Immature natural killer cell (primary cell): ENCODE data around the gene B3GNT3. TPM values are rescaled to one million over a fixed set of nuclear protein-coding genes. Genes with fewer than 3 reads are reported as not detected.

ENCODE experiments used
- DNase-seq, 3 donors: peaks; one replicate each; pipeline ENCODE4 v3.0.0; 2022; ENCODE audit warnings: mixed read lengths in 1 of 3
- H3K27ac Mint-ChIP-seq, 6 donors: one replicate each; pipeline ENCODE4 v1.8.0; 2020; ENCODE audit warnings: mixed read lengths in 6 of 6, mild to moderate bottlenecking in 5 of 6, inconsistent platforms in 4 of 6, moderate library complexity in 3 of 6
- H3K27me3 Mint-ChIP-seq, 3 donors: one replicate each; pipeline ENCODE4 v1.8.0; 2020 to 2021; ENCODE audit warnings: low read depth in 3 of 3, mild to moderate bottlenecking in 3 of 3, mixed read lengths in 3 of 3, moderate library complexity in 3 of 3, inconsistent platforms in 1 of 3
- H3K36me3 Mint-ChIP-seq, 3 donors: one replicate each; pipeline ENCODE4 v1.8.0; 2020; ENCODE audit warnings: mixed read lengths in 3 of 3, inconsistent platforms in 2 of 3, mild to moderate bottlenecking in 2 of 3
- H3K4me1 Mint-ChIP-seq, 2 donors: one replicate each; pipeline ENCODE4 v1.8.0; 2020; ENCODE audit warnings: inconsistent platforms in 2 of 2, mild to moderate bottlenecking in 2 of 2, mixed read lengths in 2 of 2, moderate library complexity in 1 of 2
- H3K4me3 Mint-ChIP-seq, 5 donors: one replicate each; pipeline ENCODE4 v1.8.0; 2020; ENCODE audit warnings: mild to moderate bottlenecking in 5 of 5, mixed read lengths in 5 of 5, inconsistent platforms in 3 of 5, moderate library complexity in 3 of 5
- H3K9me3 Mint-ChIP-seq, 6 donors: one replicate each; pipeline ENCODE4 v1.8.0; 2020; ENCODE audit warnings: mild to moderate bottlenecking in 6 of 6, mixed read lengths in 6 of 6, inconsistent platforms in 4 of 6, moderate library complexity in 3 of 6
- polyA plus RNA-seq, 3 donors: library from polyadenylated mRNA; unstranded; fragments of 300-500 nt; fragmentation: Illumina TruSeq; gene quantifications; one replicate each; pipeline ENCODE4 v1.2.3, GENCODE V29; 2021

B3GNT3 gene
- polyA plus RNA-seq, 3 donors from 2014 or later = not detected

DNA sequence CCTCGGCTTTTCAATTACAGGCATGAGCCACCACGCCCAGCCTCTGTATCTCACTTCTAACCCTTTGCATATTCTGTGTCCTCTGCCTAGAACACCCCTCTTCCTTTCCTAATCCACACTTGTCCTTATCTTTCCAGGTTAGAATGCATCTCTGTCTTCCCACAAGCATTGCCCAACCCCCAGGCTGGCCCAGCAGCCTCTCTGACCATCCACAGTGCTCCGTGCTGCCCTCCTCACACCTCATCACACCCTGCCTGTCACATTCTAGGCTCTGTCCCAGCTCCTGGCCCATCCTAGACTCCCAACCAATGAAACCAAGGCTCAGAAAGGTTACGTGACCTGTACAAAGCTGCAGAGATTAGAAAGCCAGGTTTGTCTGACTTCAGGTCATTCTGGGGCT, 41.6 kb downstream of the B3GNT3 start:
- H3K4me3 Mint-ChIP-seq = no peak overlapping the region
- peaks cover 12 to 49% (median 26%) of the 10 kb centered on the region in 3 donors for H3K36me3 Mint-ChIP-seq
- peaks cover 0 to 3% (median 2%) of the 10 kb centered on the region in 3 donors for H3K27me3 Mint-ChIP-seq

DNA sequence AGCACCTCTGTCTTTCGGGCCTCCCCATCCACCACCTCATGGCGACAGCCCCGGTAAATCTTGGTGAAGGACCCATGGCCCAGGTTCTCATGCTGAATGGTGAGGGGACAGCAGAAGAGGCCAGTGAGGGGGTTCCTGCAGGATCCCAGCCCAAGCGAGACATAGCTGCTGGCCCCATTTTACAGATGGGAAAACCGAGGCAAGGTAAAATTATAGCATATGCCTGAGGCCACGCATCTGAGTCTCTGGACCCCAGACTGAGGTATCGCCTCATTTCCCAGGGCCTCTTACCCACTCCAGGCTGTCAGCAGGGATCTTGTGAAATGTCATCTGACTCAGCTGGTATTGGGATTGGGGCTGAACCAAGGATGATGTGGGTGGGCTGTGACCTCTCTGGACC, 43.0 kb downstream of the B3GNT3 start:
- no peaks in the 10 kb centered on the region for H3K9me3 Mint-ChIP-seq
- H3K36me3 Mint-ChIP-seq = peaks cover 9 to 41% (median 26%) of the 10 kb centered on the region in 3 donors
- peaks cover 0 to 2% (median 1%) of the 10 kb centered on the region in 3 donors for H3K27me3 Mint-ChIP-seq
- no peak overlapping the region for H3K27ac Mint-ChIP-seq
- no peak overlapping the region for H3K4me3 Mint-ChIP-seq
- peaks cover 10 to 11% of the 10 kb centered on the region in 2 donors for H3K4me1 Mint-ChIP-seq
- DNase-seq = no peak

More for the DNA sequence above, 41.6 kb downstream of the B3GNT3 start:
- Mint-ChIP-seq H3K4me1 (peaks cover 10 to 11% of the 10 kb centered on the region in 2 donors), H3K27ac (peak overlapping the region in 5 of 6 donors; percentile 15 to 91 (median 49)), H3K9me3 (no peaks in the 10 kb centered on the region)
- DNase-seq = no peak

DNA sequence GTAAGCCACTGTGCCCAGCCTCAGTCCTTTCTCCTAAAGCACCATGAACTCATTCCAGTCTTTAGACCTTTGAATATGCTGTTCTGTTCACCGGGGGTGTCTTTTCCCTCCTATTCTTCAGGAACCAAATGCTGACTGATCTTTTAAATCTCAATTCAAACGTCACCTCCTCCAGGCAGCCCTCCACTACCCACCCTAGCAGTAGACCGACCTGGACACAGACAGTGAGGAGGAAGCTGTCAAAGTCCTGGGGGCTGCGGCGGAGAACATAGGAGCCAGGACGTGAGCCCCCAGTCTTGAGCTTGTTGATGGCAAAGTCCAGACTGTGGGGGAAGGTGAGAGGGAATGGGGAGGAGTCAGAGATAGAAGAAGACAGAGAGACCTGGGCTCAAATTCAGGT, 45.1 kb downstream of the B3GNT3 start:
- Mint-ChIP-seq H3K4me3 (no peak overlapping the region), H3K36me3 (peaks cover 7 to 45% (median 26%) of the 10 kb centered on the region in 3 donors), H3K4me1 (peaks cover 23 to 27% of the 10 kb centered on the region in 2 donors), H3K27me3 (peaks cover 0 to 1% (median 0%) of the 10 kb centered on the region in 3 donors), H3K9me3 (no peaks in the 10 kb centered on the region), H3K27ac (peak overlapping the region in 3 of 6 donors; percentile 12 to 64 (median 40))
- no peak for DNase-seq

DNA sequence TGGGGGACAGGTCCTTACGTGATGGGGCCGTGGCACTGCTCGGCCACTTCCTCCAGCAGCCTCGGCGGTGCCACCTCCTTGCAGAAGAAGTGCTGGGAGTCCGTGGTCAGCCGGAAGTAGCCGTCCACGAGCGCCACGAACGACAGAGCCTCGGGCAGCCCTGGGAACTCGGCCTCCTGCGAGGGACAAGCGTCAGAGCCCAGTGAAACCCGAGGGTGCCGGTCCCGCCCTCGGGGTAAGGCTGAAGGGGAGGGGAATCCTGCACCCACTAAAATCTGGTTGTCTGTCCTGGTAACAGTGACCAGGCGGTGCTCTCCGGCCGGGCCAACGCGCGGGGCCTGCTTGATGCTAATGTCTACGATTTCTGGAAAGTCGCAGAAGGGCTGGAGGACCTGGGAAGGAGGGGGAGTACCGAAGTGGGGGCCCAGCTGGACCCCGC, 46.5 kb downstream of the B3GNT3 start:
- peaks cover 27 to 31% of the 10 kb centered on the region in 2 donors for H3K4me1 Mint-ChIP-seq
- H3K36me3 Mint-ChIP-seq = peaks cover 0 to 34% (median 15%) of the 10 kb centered on the region in 3 donors
- H3K27ac Mint-ChIP-seq = peak overlapping the region in 1 of 6 donors; percentile 64
- DNase-seq = no peak
- H3K27me3 Mint-ChIP-seq = peaks cover under 1 to 2% (median 2%) of the 10 kb centered on the region in 3 donors
- H3K4me3 Mint-ChIP-seq = no peak overlapping the region
- no peaks in the 10 kb centered on the region for H3K9me3 Mint-ChIP-seq

DNA sequence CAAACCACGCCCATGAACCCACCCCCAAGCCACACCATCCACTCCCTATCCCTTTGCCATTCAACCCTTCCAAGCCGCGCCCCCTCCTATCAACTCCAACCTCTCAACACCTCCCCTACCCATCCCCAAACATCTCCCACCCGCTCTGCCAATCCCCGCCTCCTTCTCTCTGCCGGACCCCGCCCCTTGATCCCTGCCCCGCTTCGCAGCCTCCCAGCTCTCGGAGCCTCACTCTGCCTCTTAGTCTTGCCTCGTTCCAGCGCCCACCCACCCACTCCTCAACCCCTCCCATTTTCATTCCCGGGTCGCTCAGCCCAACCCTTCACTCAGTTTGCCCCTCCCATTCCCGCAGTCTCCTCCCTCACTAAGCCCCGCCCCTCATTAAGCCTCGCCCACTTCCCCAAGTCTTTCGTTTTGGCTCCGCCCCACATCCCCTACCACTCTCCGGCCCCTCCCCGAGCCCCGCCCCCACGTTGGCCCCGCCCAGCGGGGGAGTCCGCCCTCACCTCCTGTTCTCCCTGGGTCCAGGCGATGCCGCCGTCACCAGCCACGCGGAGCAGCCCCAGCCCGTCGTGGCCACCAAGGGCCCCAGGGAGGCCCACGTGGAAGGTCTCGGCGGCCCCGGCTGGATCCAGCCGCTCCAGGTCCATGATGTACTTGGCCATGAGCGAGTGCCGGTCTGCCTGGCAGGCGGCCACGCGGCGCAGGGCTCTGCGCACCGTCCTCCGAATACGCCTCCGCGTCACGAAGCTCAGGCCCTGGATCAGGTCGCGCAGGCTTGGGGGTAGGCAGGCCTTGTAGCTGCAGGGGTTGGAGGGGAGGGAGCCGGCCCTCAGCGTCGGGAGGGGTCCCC, 47.1 kb downstream of the B3GNT3 start:
- no peaks in the 10 kb centered on the region for H3K9me3 Mint-ChIP-seq
- H3K4me1 Mint-ChIP-seq = peaks cover 33 to 35% of the 10 kb centered on the region in 2 donors
- DNase-seq = peak in 1 of 3 donors; percentile 22
- peak overlapping the region in 1 of 6 donors; percentile 64 for H3K27ac Mint-ChIP-seq
- H3K27me3 Mint-ChIP-seq = peaks cover 2 to 5% (median 3%) of the 10 kb centered on the region in 3 donors
- H3K4me3 Mint-ChIP-seq = no peak overlapping the region
- peaks cover 0 to 29% (median 11%) of the 10 kb centered on the region in 3 donors for H3K36me3 Mint-ChIP-seq

DNA sequence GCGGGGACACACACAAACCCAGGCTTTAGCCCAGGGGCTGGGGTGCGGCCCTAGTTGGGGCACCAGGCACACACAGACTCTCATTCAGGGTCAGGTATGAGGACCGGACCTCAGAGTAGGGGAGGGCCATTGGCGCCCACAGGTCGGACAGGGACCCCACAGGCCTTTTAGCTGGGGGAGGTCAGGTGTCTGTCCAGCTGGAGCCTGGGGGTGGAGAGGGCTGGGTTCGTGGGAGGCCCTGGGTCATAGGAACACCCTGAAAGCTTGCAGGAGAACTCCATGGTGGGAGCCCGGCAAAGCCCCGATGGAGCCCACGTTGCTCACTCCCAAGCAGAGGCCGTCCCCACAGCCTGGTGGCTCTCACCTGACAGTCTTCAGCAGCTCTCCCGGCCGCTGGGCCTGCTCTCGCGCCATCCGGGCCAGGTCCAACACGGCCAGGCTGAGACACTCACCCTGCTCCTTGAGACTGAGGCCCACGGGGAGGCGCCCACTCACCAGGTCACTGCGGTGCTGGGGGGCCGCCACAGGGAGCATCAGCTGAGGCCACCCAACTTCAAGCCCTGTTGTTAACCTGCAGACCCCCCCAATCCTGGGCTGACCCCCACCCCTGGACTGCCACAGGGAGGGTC, 47.8 kb downstream of the B3GNT3 start:
- no peak overlapping the region for H3K27ac Mint-ChIP-seq
- H3K27me3 Mint-ChIP-seq = peaks cover 3 to 11% (median 8%) of the 10 kb centered on the region in 3 donors
- no peaks in the 10 kb centered on the region for H3K9me3 Mint-ChIP-seq
- H3K4me3 Mint-ChIP-seq = no peak overlapping the region
- DNase-seq = no peak
- H3K36me3 Mint-ChIP-seq = peaks cover 0 to 28% (median 8%) of the 10 kb centered on the region in 3 donors
- peaks cover 34 to 37% of the 10 kb centered on the region in 2 donors for H3K4me1 Mint-ChIP-seq

DNA sequence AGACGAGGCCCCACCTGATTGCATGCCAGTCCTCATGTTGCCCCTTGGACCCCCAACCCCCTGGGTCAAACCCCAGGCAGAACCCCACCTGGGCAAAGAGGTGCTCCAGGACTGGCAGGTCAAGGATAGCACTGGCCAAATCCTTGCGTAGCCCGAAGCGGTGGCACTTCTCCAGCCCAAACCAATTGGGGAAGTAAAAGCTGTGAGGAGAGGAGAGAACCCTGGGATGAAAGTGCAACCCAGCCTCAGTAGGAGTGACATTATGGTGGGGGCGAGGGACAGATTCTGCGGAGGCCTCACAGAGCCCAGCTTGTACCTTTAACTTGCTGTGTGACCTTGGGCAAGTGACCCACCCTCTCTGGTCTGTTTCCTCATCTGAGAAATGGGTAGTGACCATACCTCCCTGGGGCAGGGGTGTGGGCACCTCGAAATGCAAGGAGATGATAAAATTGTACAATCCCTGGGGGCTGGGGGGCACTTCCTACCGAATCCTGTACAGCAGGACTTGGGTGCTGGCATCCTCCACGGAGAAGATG, 48.4 kb downstream of the B3GNT3 start:
- no peak for DNase-seq
- Mint-ChIP-seq H3K27ac (peak overlapping the region in 3 of 6 donors; percentile 34 to 69 (median 45)), H3K36me3 (peaks cover 0 to 22% (median 4%) of the 10 kb centered on the region in 3 donors), H3K4me3 (no peak overlapping the region), H3K27me3 (peaks cover 3 to 12% (median 8%) of the 10 kb centered on the region in 3 donors), H3K4me1 (peaks cover 38 to 43% of the 10 kb centered on the region in 2 donors), H3K9me3 (no peaks in the 10 kb centered on the region)

DNA sequence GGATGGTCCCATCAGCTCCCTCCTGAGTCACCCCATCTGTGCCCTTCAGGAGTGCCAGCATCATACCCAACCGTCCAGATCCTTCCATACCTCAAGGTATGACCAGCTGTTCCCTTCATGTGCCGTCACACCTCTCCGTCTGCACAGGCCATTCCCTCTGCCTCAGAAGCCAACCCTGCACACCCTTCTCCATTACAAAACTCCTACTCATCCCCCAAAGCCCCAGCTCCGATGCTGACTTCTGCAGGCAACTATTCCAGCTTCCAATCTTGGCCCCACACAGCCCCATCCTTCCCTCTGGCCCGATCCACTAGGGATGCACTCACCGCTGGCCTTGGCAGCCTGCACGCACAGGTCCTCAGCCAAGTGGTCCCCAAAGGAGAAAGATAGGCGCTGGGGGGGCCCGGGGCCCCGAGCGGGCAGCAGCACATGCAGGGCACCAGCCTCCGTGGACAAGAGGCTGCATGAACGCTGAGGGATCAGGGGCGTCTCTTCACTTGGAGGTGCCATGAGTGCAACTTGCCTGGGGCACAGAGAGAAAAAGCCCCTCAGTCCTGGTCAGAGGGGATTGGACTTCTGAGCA, 49.1 kb downstream of the B3GNT3 start:
- H3K9me3 Mint-ChIP-seq = no peaks in the 10 kb centered on the region
- peaks cover 0 to 18% (median 4%) of the 10 kb centered on the region in 3 donors for H3K36me3 Mint-ChIP-seq
- DNase-seq = no peak
- H3K27me3 Mint-ChIP-seq = peaks cover 3 to 12% (median 8%) of the 10 kb centered on the region in 3 donors
- H3K27ac Mint-ChIP-seq = peak overlapping the region in 5 of 6 donors; percentile 29 to 69 (median 43)
- H3K4me3 Mint-ChIP-seq = peak overlapping the region in 3 of 5 donors; percentile 14 to 70 (median 17)
- peaks cover 45 to 48% of the 10 kb centered on the region in 2 donors for H3K4me1 Mint-ChIP-seq

DNA sequence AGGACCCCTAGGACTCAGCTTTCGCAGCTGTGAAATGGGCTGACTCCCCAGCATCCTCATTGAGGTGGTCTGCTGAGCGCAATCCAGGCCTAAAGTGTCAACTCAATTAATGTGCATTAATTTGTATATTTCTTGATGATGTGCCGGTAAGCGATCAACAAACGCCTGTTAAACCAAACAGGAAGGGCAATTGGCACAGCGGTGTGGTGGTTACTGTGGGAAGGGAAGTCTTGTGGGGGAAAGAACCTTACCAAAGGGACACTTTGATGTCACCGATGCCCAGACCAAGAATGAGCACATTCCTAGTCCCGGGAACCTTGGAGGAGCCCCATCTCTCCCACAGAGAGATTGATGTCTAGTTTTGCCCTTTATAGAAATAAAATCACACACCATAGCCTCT, 51.2 kb downstream of the B3GNT3 start:
- Mint-ChIP-seq H3K9me3 (no peaks in the 10 kb centered on the region), H3K27me3 (peaks cover 3 to 12% (median 12%) of the 10 kb centered on the region in 3 donors), H3K27ac (peak overlapping the region; percentile 93 to 99 (median 96)), H3K36me3 (peaks cover 0 to 6% (median 0%) of the 10 kb centered on the region in 3 donors), H3K4me3 (peak overlapping the region; percentile 84 to 92 (median 88)), H3K4me1 (peaks cover 63 to 66% of the 10 kb centered on the region in 2 donors)
- peak; percentile 49 to 58 (median 52) for DNase-seq

DNA sequence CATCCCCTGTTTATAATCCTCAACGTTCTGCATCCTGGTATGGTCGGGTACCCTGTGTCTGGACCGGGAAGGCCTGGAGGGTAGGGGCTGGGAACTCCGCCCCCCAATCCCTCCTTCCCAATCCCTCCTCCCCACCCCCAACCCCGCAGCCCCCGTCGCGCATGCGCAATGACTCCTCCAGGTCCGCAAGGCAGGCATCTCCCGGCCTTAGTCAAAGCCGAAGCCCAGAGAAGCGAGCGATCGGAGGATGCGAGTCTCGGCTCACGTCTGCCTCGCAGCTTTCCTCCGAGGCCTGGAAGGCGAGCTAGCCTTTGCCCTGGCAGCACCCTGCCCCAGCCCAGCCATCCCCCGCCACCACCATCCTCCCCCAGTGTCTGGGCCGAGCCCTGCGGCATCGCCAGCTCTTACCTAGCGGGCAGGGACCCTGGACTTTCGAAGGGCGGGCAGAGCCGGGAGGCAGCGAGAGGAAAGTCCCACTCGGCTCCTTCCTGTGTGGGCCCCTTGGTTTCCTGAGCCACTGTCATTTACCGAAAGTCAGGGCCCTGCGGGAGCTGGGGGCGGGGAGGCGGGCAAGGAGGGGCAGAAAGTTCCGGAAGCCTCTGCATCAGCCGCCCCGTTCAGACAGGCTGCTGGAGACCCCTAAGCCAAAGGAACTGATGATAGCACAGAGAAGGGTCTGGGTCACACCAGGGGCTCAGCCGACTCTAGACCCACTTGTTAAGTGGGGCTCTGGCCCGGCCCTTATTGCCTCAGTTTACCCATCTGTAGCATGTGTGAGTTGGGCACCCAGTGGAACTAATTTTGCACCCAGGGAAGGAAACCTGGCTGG, 52.8 kb downstream of the B3GNT3 start, which contains the start of gene JAK3:
Gene JAK3, minus strand, starts transcription at position 445 of the 829 bp plus-strand sequence. CDS start 3,565 bp downstream, outside the sequence.
- Mint-ChIP-seq H3K36me3 (peaks cover 0 to 6% (median 0%) of the 10 kb centered on the region in 3 donors), H3K27ac (peak within 1 kb of the TSS; percentile 93 to 99 (median 96)), H3K27me3 (peaks cover 3 to 12% (median 12%) of the 10 kb centered on the region in 3 donors), H3K4me3 (peak within 1 kb of the TSS; percentile 84 to 92 (median 88)), H3K4me1 (peaks cover 71 to 73% of the 10 kb centered on the region in 2 donors), H3K9me3 (no peaks in the 10 kb centered on the region)
- DNase-seq = peak; percentile 79 to 83 (median 80)

DNA sequence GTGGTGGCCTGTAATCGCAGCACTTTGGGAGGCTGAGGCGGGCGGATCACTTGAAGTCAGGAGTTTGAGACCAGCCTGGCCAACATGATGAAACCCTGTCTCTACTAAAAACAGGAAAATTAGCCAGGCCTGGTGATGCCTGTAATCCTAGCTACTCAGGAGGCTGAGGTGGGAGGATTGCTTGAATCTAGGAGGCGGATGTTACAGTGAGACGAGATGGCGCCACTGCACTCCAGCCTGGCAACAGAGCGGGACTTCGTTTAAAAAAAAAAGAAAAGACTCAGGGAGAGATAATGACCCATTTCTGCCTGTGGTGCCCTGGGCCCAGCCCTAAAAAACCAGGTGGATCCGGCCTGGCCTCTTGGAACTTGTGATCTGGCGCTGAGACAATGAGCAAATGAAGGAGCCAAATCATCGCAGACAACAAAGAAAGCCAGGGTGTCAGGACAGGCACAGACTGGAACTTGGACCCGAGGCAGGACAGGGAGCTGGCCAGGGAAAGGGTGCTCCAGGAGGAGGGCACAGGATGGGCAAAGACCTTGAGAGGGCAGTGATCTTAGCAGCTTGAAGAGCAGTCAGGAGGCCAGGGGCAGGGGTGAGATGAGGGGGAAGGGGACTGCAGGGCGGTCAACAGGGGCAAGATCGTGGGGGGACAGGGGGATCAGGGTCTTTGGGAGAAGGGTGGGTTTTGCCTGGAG, 53.8 kb downstream of the B3GNT3 start:
- Mint-ChIP-seq H3K27me3 (peaks cover 3 to 12% (median 12%) of the 10 kb centered on the region in 3 donors), H3K4me1 (peaks cover 66 to 68% of the 10 kb centered on the region in 2 donors), H3K9me3 (no peaks in the 10 kb centered on the region), H3K4me3 (peak overlapping the region; percentile 29 to 90 (median 88)), H3K27ac (peak overlapping the region; percentile 93 to 99 (median 96)), H3K36me3 (peaks cover 0 to 3% (median 0%) of the 10 kb centered on the region in 3 donors)
- no peak for DNase-seq

DNA sequence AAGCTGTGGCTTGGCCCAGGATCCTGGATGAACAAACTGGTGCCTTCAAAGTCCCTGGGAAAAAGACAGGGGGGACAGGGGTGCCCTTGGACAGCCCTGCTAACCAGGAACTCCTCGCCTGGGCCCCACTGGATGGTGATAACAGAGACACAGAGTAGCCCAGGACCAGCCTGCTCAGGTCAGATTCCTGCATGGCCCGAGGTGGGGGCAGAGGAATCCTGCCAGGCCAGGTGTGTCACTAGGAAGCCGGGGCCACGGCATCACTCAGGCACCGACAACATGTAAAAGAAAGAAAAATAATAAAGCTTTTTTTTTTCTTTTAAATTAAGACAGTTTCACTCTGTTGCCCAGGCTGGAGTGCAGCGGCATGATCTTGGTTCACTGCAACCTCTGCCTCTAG, 59.1 kb downstream of the B3GNT3 start:
- Mint-ChIP-seq H3K27me3 (peaks cover 0 to 6% (median 0%) of the 10 kb centered on the region in 3 donors), H3K4me3 (no peak overlapping the region), H3K36me3 (no peaks in the 10 kb centered on the region), H3K4me1 (peaks cover 33 to 34% of the 10 kb centered on the region in 2 donors), H3K9me3 (no peaks in the 10 kb centered on the region), H3K27ac (no peak overlapping the region)
- DNase-seq = no peak
